ENCODE measurements around the gene BBS9. TPM values are rescaled to one million over a fixed set of nuclear protein-coding genes. Genes with fewer than 3 reads are reported as not detected.

Gene BBS9
- total RNA-seq, 1 donor, result 29.5 TPM

GRCh38 chr7:33423646-33424020, 294.3 kb downstream of the BBS9 start:
- Histone ChIP-seq H3K4me3 (ENCODE audit: low read length) (no peak overlapping the region), H3K9me3 (ENCODE audit: low read depth, low read length) (no peaks in the 10 kb centered on the region), H3K27me3 (ENCODE audit: insufficient read depth, low read length) (no peaks in the 10 kb centered on the region), H3K4me1 (ENCODE audit: insufficient read depth, low read length) (no peaks in the 10 kb centered on the region)

DNA sequence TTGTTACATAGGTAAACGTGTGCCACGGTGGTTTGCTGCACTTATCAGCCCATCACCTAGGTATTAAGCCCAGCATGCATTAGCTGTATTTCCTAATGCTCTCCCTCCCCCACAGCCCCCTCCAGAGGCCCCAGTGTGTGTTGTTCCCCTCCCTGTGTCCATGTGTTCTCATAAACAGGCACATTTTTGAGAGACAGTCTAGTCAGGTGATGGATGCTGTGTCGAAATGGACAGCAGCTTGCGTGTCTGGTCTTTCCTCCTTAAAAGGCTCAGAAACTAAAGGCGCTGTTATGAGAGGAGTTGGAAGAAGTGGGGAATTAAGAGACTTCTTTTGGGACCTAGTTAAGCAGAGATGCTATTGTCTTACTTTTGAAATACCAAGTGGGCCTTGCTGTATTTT, 296.0 kb downstream of the BBS9 start:
- H3K4me3 ChIP-seq (ENCODE audit: low read length), result no peak overlapping the region

DNA sequence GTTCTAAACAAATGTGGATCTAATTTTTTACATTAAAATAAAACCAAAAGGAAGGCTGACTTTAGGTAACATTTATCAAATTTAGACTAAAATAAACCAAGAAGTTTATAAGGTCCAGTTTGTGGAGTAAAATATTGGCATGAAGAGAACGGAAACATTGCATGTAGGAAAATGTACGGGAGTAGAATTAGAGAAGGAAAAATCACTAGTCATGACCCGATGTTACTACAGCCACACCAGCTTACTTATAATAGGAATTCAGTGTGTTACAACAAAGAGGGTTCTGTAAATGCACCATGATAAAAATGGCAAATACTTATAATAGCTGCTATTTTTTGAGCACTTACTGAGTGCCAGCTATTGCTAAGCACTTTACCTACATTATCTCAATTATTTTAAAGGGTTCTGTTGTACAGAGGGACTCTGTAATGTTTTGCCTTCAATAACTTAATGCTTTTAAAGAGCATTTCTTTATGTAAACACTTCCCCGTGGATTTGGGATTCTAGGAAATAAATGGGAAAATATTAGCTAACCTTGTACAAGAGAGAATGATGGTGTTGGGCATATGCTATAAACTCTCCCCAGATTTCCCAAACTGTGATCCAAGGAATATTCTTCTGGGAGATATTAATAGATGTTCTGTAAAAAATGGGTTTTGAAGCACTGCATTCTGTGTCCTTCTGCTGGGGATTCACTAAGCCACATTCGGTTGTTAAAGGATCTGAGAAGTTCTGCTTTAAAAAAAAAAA, 296.7 kb downstream of the BBS9 start:
- Histone ChIP-seq H3K9me3 (ENCODE audit: low read depth, low read length) (no peaks in the 10 kb centered on the region), H3K27me3 (ENCODE audit: insufficient read depth, low read length) (no peaks in the 10 kb centered on the region), H3K4me3 (ENCODE audit: low read length) (no peak overlapping the region), H3K4me1 (ENCODE audit: insufficient read depth, low read length) (no peaks in the 10 kb centered on the region)

More for the DNA sequence above, 296.0 kb downstream of the BBS9 start:
- no peaks in the 10 kb centered on the region for H3K4me1 ChIP-seq (ENCODE audit: insufficient read depth, low read length)
- H3K9me3 ChIP-seq (ENCODE audit: low read depth, low read length), result no peaks in the 10 kb centered on the region
- H3K27me3 ChIP-seq (ENCODE audit: insufficient read depth, low read length), result no peaks in the 10 kb centered on the region

- H3K9me3 ChIP-seq (ENCODE audit: low read depth, low read length), result no peaks in the 10 kb centered on the region
- no peak overlapping the region for H3K4me3 ChIP-seq (ENCODE audit: low read length)
- no peaks in the 10 kb centered on the region for H3K27me3 ChIP-seq (ENCODE audit: insufficient read depth, low read length)
- no peaks in the 10 kb centered on the region for H3K4me1 ChIP-seq (ENCODE audit: insufficient read depth, low read length)
Observed at GRCh38 chr7:33428415-33428814, 299.1 kb downstream of the BBS9 start.

- H3K9me3 ChIP-seq (ENCODE audit: low read depth, low read length), result no peaks in the 10 kb centered on the region
- H3K27me3 ChIP-seq (ENCODE audit: insufficient read depth, low read length), result no peaks in the 10 kb centered on the region
- H3K4me3 ChIP-seq (ENCODE audit: low read length), result no peak overlapping the region
- no peaks in the 10 kb centered on the region for H3K4me1 ChIP-seq (ENCODE audit: insufficient read depth, low read length)
Observed at GRCh38 chr7:33431543-33431942, 302.2 kb downstream of the BBS9 start.

DNA sequence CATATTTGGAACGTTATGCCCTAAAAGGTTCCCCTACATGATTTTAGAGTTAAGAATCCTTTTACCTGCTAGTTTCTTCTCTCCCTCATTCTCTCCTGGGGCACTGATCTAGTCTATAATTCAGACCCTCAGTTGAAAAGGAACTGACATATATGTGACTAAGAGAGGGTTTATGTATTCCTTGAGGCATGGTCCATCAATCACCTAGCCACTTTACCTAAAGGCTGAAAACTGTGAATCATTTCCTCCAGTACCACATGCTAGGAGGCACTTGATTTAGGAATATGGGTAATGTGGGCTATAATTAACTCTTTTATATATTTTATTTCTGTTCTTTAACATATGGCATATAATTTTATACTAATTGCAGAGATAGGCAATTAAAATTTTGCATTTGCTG, 303.5 kb downstream of the BBS9 start:
- Histone ChIP-seq H3K27me3 (ENCODE audit: insufficient read depth, low read length) (no peaks in the 10 kb centered on the region), H3K9me3 (ENCODE audit: low read depth, low read length) (no peaks in the 10 kb centered on the region), H3K4me3 (ENCODE audit: low read length) (no peak overlapping the region), H3K4me1 (ENCODE audit: insufficient read depth, low read length) (no peaks in the 10 kb centered on the region)

GRCh38 chr7:33433357-33433756, 304.0 kb downstream of the BBS9 start:
- no peak overlapping the region for H3K4me3 ChIP-seq (ENCODE audit: low read length)
- H3K27me3 ChIP-seq (ENCODE audit: insufficient read depth, low read length), result no peaks in the 10 kb centered on the region
- no peaks in the 10 kb centered on the region for H3K9me3 ChIP-seq (ENCODE audit: low read depth, low read length)
- no peaks in the 10 kb centered on the region for H3K4me1 ChIP-seq (ENCODE audit: insufficient read depth, low read length)

GRCh38 chr7:33444511-33444910, 315.1 kb downstream of the BBS9 start:
- no peaks in the 10 kb centered on the region for H3K4me1 ChIP-seq (ENCODE audit: insufficient read depth, low read length)
- no peaks in the 10 kb centered on the region for H3K27me3 ChIP-seq (ENCODE audit: insufficient read depth, low read length)
- H3K4me3 ChIP-seq (ENCODE audit: low read length), result no peak overlapping the region
- no peaks in the 10 kb centered on the region for H3K9me3 ChIP-seq (ENCODE audit: low read depth, low read length)

DNA sequence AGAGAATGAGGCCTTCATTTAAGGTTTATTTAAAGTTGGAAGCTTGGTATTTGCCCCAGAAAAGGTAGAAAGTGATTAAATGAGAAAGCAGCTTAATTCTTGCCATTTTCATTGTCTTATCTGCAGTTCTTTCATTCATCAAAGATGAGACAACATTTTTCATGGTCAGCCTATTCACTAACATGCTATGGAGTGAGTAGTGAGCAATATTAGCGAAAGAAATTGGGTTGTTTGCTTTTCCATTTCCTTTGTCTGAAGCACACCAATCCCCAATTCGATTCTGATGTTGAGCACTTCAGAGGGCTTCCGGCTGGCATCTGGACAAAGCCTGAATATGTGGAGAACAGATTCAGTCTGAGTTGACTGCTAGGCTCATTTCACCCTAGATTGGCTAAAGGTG, 317.2 kb downstream of the BBS9 start:
- H3K4me3 ChIP-seq (ENCODE audit: low read length), result no peak overlapping the region
- no peaks in the 10 kb centered on the region for H3K4me1 ChIP-seq (ENCODE audit: insufficient read depth, low read length)
- no peaks in the 10 kb centered on the region for H3K9me3 ChIP-seq (ENCODE audit: low read depth, low read length)
- H3K27me3 ChIP-seq (ENCODE audit: insufficient read depth, low read length), result no peaks in the 10 kb centered on the region

DNA sequence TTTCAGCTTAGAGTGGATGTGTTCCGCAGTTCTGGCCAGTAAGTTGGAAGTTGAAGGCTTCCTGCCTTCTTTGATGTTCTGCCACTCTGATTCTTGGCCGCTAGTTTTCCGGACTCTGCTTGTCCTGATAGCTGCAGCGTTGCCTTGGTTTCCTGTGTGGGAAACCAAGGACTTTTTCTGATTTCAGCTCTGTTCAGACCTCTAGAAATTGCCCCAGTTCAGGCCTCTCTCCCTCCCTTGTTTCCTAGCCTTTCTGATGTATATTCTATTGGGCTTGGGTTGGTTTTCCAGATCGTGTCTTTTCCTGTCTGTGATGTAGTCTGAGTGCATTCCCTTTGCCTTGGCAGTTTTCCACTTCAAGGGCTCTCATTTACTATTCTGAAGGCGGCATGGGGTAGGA, 318.7 kb downstream of the BBS9 start:
- Histone ChIP-seq H3K4me3 (ENCODE audit: low read length) (no peak overlapping the region), H3K4me1 (ENCODE audit: insufficient read depth, low read length) (no peaks in the 10 kb centered on the region), H3K9me3 (ENCODE audit: low read depth, low read length) (no peaks in the 10 kb centered on the region), H3K27me3 (ENCODE audit: insufficient read depth, low read length) (no peaks in the 10 kb centered on the region)

DNA sequence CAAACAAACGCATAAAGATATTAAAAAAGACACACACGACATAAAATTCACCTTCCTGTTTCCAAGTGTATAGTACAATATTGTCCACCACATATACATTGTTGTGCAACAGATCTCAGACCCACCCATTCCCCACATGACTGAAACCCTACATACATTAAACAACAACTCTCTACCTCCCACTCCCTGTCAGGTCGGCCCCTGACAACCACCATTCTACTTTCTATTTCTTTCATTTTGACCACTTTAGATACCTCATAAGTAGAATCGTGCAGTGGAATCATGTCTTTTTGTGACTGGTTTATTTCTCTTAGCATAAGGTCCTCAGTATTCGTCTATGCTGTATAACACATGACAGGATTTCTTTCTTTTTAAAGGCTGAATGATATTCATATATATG, 320.5 kb downstream of the BBS9 start:
- Histone ChIP-seq H3K9me3 (ENCODE audit: low read depth, low read length) (no peaks in the 10 kb centered on the region), H3K4me1 (ENCODE audit: insufficient read depth, low read length) (no peaks in the 10 kb centered on the region), H3K27me3 (ENCODE audit: insufficient read depth, low read length) (no peaks in the 10 kb centered on the region), H3K4me3 (ENCODE audit: low read length) (no peak overlapping the region)

- H3K4me1 ChIP-seq (ENCODE audit: insufficient read depth, low read length), result no peaks in the 10 kb centered on the region
- no peak overlapping the region for H3K4me3 ChIP-seq (ENCODE audit: low read length)
- H3K9me3 ChIP-seq (ENCODE audit: low read depth, low read length), result no peaks in the 10 kb centered on the region
- no peaks in the 10 kb centered on the region for H3K27me3 ChIP-seq (ENCODE audit: insufficient read depth, low read length)
Observed at GRCh38 chr7:33452805-33453502, 323.6 kb downstream of the BBS9 start.

- H3K4me1 ChIP-seq (ENCODE audit: insufficient read depth, low read length), result no peaks in the 10 kb centered on the region
- no peaks in the 10 kb centered on the region for H3K27me3 ChIP-seq (ENCODE audit: insufficient read depth, low read length)
- H3K4me3 ChIP-seq (ENCODE audit: low read length), result no peak overlapping the region
- no peaks in the 10 kb centered on the region for H3K9me3 ChIP-seq (ENCODE audit: low read depth, low read length)
Observed at GRCh38 chr7:33457039-33457438, 327.7 kb downstream of the BBS9 start.

DNA sequence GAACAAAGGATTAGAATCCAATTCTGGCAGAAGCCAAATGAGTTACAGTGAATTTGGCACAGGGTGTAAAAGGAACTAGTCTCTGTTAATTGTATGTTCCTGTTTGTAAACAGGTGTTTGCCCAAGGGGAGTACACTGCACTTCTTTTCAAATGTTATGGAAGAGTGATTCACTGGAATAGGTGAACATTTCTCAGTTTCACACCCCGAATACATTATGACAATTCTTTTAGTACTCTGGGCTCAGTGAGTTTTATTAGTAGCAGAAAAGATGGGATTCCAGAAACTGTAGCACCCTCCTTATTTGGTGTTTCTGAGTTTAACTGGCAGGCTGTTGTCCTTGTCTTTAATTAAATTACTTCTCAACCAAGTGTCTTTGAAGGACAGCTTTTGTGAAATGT, 329.2 kb downstream of the BBS9 start:
- Histone ChIP-seq H3K27me3 (ENCODE audit: insufficient read depth, low read length) (no peaks in the 10 kb centered on the region), H3K9me3 (ENCODE audit: low read depth, low read length) (no peaks in the 10 kb centered on the region), H3K4me3 (ENCODE audit: low read length) (no peak overlapping the region), H3K4me1 (ENCODE audit: insufficient read depth, low read length) (no peaks in the 10 kb centered on the region)

GRCh38 chr7:33459340-33459751, 330.0 kb downstream of the BBS9 start:
- H3K9me3 ChIP-seq (ENCODE audit: low read depth, low read length), result no peaks in the 10 kb centered on the region
- no peaks in the 10 kb centered on the region for H3K27me3 ChIP-seq (ENCODE audit: insufficient read depth, low read length)
- no peaks in the 10 kb centered on the region for H3K4me1 ChIP-seq (ENCODE audit: insufficient read depth, low read length)
- no peak overlapping the region for H3K4me3 ChIP-seq (ENCODE audit: low read length)

DNA sequence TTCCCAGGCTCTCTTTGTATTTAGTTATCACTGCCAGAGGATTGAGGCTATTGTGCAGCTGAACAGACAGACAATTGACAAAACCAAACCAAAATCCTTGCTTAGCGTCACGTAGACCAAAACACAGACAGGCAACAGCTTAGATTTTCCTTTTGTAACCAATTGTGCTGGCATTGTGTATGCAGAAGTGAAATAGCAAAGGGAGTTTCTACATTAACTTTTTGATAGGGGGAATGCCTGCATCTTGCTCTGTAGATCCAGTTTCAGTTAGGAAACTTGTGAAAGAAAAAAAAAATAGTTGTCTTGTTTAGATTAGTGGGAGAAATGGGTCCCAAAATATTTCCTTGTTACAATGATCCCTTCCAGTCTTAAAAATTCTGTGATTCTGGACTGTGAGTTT, 333.8 kb downstream of the BBS9 start:
- Histone ChIP-seq H3K4me3 (ENCODE audit: low read length) (no peak overlapping the region), H3K27me3 (ENCODE audit: insufficient read depth, low read length) (no peaks in the 10 kb centered on the region), H3K4me1 (ENCODE audit: insufficient read depth, low read length) (no peaks in the 10 kb centered on the region), H3K9me3 (ENCODE audit: low read depth, low read length) (no peaks in the 10 kb centered on the region)
